WI38 (cell line): ENCODE results near the gene SPDYE1.
"Not testable (repeated sequence)": the region's sequence is repeated elsewhere in the genome, so short reads cannot be mapped to it uniquely, and the experiment has no call there.

ENCODE experiments used
- H3K4me3 ChIP-seq: 2 replicates; pipeline ENCODE4 v1.5.1; 2011; ENCODE audit warnings: low read depth, mild to moderate bottlenecking, control low read depth, low read length
- CTCF ChIP-seq: IDR thresholded peaks from 2 replicates; pipeline ENCODE4 v1.5.1; 2012; ENCODE audit warnings: low read depth, mild to moderate bottlenecking, control low read depth, low read length

SPDYE1 gene

GRCh38 chr7:44018857-44019807 is 21.4 kb downstream of the SPDYE1 start:
- TF ChIP-seq CTCF: peak; percentile 43
- peak overlapping the region; percentile 75 for H3K4me3 ChIP-seq

- H3K4me3 ChIP-seq: not testable (repeated sequence)
Measured at GRCh38 chr7:44019825-44020224, 22.1 kb downstream of the SPDYE1 start.

GRCh38 chr7:44022069-44022468 is 24.4 kb downstream of the SPDYE1 start:
- not testable (repeated sequence) for H3K4me3 ChIP-seq

- H3K4me3 ChIP-seq: not testable (repeated sequence)
Measured at GRCh38 chr7:44022796-44023467, 25.2 kb downstream of the SPDYE1 start.

GRCh38 chr7:44029433-44029832 is 31.7 kb downstream of the SPDYE1 start:
- not testable (repeated sequence) for H3K4me3 ChIP-seq

- not testable (repeated sequence) for H3K4me3 ChIP-seq
Measured at GRCh38 chr7:44030029-44030428, 32.3 kb downstream of the SPDYE1 start.

- H3K4me3 ChIP-seq: not testable (repeated sequence)
Measured at GRCh38 chr7:44031319-44031718, 33.6 kb downstream of the SPDYE1 start.

- not testable (repeated sequence) for H3K4me3 ChIP-seq
Measured at GRCh38 chr7:44032031-44032430, 34.3 kb downstream of the SPDYE1 start.

- not testable (repeated sequence) for H3K4me3 ChIP-seq
Measured at GRCh38 chr7:44033971-44034844, 36.5 kb downstream of the SPDYE1 start.

GRCh38 chr7:44036364-44036763 is 38.7 kb downstream of the SPDYE1 start:
- not testable (repeated sequence) for H3K4me3 ChIP-seq

- H3K4me3 ChIP-seq: not testable (repeated sequence)
Measured at GRCh38 chr7:44037951-44038350, 40.3 kb downstream of the SPDYE1 start.

GRCh38 chr7:44038553-44038952 is 40.9 kb downstream of the SPDYE1 start:
- H3K4me3 ChIP-seq: not testable (repeated sequence)

GRCh38 chr7:44038961-44039558 is 41.4 kb downstream of the SPDYE1 start:
- not testable (repeated sequence) for H3K4me3 ChIP-seq

- not testable (repeated sequence) for H3K4me3 ChIP-seq
Measured at GRCh38 chr7:44039800-44040492, 42.2 kb downstream of the SPDYE1 start.

- not testable (repeated sequence) for H3K4me3 ChIP-seq
Measured at GRCh38 chr7:44040493-44040891, 42.8 kb downstream of the SPDYE1 start.
